PFSK-1 (cell line): Measurements from ENCODE around the gene EIF2AK3.

Source experiments
- FOXP2 ChIP-seq: optimal IDR thresholded peaks from 2 replicates; pipeline ENCODE3; 2011; ENCODE audit warnings: borderline replicate concordance, control low read depth, inconsistent platforms; ENCODE audit not compliant: insufficient read depth; ENCODE audit errors: extremely low read length, extremely low read depth
- POLR2AphosphoS5 ChIP-seq: IDR thresholded peaks from 2 replicates; pipeline ENCODE4 v1.6.1; 2012; ENCODE audit warnings: low read depth, mild to moderate bottlenecking, control low read depth, low read length, moderate library complexity
- REST ChIP-seq, 2 experiments: IDR thresholded peaks; 2 replicates each; pipeline versions ENCODE4 v1.6.1 to v1.8.0; 2011 to 2012; ENCODE audit warnings: low read depth in 2 of 2, low read length in 2 of 2, control low read depth in 1 of 2, inconsistent platforms in 1 of 2, mild to moderate bottlenecking in 1 of 2, moderate library complexity in 1 of 2; ENCODE audit not compliant: insufficient read depth in 1 of 2
- SIN3A ChIP-seq: IDR thresholded peaks from 2 replicates; pipeline ENCODE4 v1.6.1; 2012; ENCODE audit warnings: mild to moderate bottlenecking, low read length, moderate library complexity, borderline replicate concordance; ENCODE audit not compliant: insufficient read depth
- TAF1 ChIP-seq: IDR thresholded peaks from 2 replicates; pipeline ENCODE4 v1.6.1; 2012; ENCODE audit warnings: low read length, control low read depth, borderline replicate concordance; ENCODE audit not compliant: insufficient read depth

Gene EIF2AK3

GRCh38 chr2:88637464-88637863 is 10.2 kb upstream of the EIF2AK3 start:
- TF ChIP-seq TAF1 = no peak
- TF ChIP-seq SIN3A = no peak
- TF ChIP-seq REST (IDR thresholded peaks at IDR 0.05; ENCODE audit: insufficient read depth in 1 of 2, low read depth in 2 of 2, low read length in 2 of 2) = no peak
- no peak for TF ChIP-seq FOXP2
- TF ChIP-seq POLR2AphosphoS5 = no peak

- TF ChIP-seq REST (IDR thresholded peaks at IDR 0.05; ENCODE audit: insufficient read depth in 1 of 2, low read depth in 2 of 2, low read length in 2 of 2) (no peak), TAF1 (no peak), FOXP2 (no peak), SIN3A (no peak), POLR2AphosphoS5 (no peak)
Measured at GRCh38 chr2:88636026-88636425, 8.8 kb upstream of the EIF2AK3 start.

GRCh38 chr2:88632569-88632968 is 5.3 kb upstream of the EIF2AK3 start:
- no peak for TF ChIP-seq TAF1
- TF ChIP-seq REST (IDR thresholded peaks at IDR 0.05; ENCODE audit: insufficient read depth in 1 of 2, low read depth in 2 of 2, low read length in 2 of 2) = no peak
- TF ChIP-seq SIN3A = no peak
- no peak for TF ChIP-seq POLR2AphosphoS5
- TF ChIP-seq FOXP2 = no peak

GRCh38 chr2:88628571-88628939 is 1.3 kb upstream of the EIF2AK3 start:
- no peak for TF ChIP-seq POLR2AphosphoS5
- no peak for TF ChIP-seq TAF1
- no peak for TF ChIP-seq SIN3A
- TF ChIP-seq REST (IDR thresholded peaks at IDR 0.05; ENCODE audit: insufficient read depth in 1 of 2, low read depth in 2 of 2, low read length in 2 of 2) = no peak
- no peak for TF ChIP-seq FOXP2

GRCh38 chr2:88627856-88628570 is 749 bp upstream of the EIF2AK3 start:
- peak; percentile 89 for TF ChIP-seq POLR2AphosphoS5
- TF ChIP-seq REST (IDR thresholded peaks at IDR 0.05; ENCODE audit: insufficient read depth in 1 of 2, low read depth in 2 of 2, low read length in 2 of 2) = no peak
- TF ChIP-seq FOXP2 = no peak
- peak; percentile 13; the same call in 1 of the 2 replicates for TF ChIP-seq SIN3A
- TF ChIP-seq TAF1 = peak; percentile 82
